NOMO-1 treated with DMSO at 0.1 percent for 48 hours (cell line): ENCODE results near the gene GGACT.
A peak's percentile ranks its signal among the peaks of the same experiment; 100 is the strongest.
"Not testable (repeated sequence)": the region's sequence is repeated elsewhere in the genome, so short reads cannot be mapped to it uniquely, and the experiment has no call there.

Experiments used
- DNase-seq: peaks from one replicate; lab custom pipeline; 2025; ENCODE audit not compliant: unreplicated experiment; lab: John Stamatoyannopoulos, UW

The GGACT gene

DNA sequence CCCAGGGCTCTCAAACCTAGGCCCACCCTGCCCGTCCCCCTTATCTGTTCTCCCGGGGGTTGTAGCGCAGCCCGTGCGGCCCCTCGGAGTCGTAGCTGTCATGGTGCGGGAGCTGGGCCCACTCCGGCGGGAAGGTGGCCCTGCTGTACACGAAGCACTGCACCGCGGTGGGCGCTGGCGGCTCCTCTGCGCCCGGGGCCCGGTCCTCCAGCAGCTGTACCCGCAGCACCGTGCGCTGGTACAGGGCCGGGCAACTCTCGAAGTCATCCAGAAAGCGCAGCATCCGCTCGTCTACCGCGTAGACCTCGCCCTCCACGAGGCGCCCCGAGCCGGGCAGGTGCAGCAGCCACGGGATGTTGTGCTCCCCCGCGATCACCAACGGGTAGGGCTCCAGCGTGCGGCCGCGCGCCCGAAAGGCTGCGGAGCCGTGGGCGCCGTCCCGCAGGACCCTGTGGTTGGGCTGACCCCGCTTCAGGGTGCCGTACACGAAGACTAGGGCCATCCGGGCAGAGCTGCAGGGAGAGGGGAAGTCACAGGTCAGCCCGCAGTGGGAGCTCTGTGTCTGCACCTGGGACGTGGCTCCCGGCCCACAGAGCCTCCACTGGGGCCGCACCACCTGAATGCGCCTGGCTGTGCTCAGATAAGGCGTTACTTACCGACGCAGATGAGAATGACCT, 56.4 kb downstream of the GGACT start:
- DNase-seq: no peak

- DNase-seq: no peak
Measured at GRCh38 chr13:100530671-100531213, 57.8 kb downstream of the GGACT start.

GRCh38 chr13:100529666-100530377, 58.8 kb downstream of the GGACT start:
- no peak for DNase-seq

DNA sequence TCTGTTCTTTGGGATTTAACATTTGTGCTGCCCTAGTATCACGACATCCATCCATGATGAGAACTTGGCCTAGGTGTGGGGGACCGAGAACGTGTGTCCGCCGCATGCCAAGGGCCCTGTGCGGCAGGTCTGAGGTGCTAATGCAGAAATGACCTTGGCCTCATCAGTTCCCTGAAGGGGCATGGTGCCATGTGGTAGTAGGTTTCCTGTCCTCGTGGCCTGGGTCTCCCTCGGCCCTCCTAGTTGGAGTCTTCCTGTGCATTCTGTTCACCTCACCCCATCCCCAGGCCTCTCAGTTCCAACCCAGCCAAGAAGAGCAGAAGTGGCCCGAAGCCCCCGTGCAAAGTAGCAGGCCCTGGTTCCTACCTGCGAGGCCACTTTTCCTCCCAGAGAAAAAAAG, 59.8 kb downstream of the GGACT start:
- no peak for DNase-seq

DNA sequence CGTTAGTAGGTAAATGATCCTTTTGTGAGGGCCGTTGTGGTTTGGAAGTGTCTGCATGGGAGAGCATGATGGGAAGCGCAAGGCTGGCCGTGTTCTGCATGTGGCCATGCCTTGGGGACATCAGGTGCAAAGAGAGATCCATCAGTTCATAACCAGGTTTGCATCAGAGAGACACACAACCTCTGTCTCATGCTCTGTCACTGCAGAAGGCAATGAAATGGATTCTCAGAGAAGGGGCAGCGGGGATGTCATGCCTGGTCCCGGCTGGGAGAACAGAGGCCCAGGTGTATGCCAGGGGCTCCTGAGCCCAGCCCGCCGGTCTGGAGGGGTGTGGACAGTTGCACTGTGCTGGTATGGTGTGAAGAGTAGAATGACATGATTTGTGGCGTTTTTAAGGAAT, 60.2 kb downstream of the GGACT start:
- DNase-seq: no peak

DNA sequence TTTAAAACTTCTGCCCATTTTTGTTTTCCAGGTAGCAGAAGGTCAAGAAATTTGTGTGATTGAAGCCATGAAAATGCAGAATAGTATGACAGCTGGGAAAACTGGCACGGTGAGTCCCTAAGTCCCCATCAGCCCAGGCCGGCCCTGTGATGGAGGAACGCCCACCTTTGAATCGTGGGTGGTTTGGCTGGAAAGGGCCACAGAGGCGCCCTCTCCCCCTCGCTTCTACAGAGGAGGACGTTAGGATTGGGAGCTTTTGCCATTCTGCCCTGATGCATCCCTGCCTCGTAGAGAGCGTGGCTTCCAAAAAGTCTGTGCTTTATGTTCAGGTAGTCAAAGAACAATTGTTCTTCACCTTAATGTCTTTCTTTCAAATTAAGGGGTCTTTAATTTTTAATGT, 60.9 kb downstream of the GGACT start:
- no peak for DNase-seq

DNA sequence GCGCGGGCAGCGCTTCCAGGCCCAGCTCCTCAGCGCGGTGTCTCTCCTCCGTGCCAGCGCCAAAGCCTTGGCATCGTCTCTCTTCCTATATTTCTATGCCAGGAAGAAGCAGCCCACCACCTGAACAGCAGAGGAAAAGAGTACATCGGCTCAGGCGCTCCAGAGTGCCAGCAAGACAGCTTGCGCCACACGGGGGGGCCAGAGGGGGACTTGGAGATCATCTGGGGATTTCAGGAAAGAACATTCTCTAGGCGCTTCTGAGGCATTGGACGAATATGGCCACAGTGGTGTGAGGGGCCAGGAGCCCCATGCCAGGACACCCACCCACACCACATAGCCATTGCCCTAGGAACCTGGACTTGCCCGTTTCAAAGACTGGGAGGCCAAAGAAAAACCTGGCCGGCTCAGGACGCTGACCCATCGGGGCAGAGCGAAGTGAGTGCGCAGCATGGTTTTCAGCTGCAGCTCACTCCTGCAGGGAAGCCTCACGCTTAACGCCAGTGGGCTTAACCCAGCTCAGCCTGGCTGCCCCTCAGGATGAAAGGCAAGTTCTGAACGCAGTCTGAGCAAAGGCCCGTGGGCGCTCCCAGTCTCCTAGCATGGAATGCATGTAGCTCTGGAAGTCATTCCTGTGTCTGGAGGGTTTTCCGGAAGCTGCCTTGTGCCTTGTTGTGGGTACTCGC, 62.1 kb downstream of the GGACT start:
- DNase-seq: no peak

DNA sequence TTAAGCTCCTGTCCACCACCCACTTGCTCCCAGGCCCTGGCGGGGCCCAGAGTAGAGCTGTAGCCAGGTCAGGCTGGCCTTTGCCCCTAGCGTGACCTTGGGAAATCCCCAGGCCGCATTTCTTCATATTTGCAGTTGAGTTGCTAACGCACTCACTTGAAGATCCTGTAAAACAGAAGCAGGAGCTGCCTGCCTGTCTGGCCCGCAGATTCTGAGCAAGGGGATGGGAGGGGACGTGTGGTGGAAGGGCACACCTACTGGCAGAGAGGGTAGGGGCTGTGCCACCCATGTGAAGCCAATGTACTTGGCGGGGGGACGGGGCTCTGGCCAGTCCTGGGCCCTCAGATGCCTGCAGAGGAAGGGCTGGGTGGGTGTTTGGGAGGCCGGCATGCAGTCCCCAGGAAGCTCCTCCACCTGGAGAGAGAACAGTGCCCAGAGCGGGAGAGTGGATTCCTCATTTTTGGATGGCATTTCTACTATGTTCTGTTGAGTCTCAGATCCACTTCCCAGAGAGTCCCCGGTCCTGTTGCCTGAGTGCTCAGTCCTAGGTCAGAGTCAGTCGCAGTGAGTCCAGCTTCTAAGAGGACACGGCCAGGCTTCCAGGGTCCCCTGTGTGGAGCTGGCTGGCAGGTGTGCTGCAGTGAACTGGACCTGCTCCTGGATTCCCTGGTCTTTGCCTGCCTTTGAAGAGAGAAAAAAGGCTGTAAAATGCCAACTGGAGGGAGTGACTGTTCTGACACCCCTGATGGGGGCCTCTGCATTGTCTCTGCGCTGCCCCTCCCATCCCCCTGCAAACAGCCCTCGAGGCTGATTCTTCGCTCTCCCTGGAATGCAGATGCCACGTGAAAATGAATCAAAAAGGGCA, 62.9 kb downstream of the GGACT start:
- DNase-seq: no peak

DNA sequence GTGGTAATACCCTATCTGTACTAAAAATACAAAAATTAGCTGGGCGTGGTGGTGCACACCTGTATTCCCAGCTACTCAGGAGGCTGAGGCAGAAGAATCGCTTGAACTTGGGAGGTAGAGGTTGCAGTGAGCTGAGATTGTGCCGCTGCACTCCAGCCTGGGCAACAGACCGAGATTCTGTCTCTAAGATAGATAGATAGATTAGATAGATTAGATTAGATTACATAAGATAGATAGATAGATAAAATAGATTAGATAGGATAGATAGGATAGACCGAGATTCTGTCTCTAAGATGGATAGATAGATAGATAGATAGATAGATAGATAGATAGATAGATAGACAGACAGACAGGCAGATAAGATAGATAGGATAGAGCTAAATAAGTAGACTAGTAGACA, 63.9 kb downstream of the GGACT start:
- not testable (repeated sequence) for DNase-seq

- DNase-seq: no peak
Measured at GRCh38 chr13:100523981-100524386, 64.6 kb downstream of the GGACT start.

- DNase-seq: no peak
Measured at GRCh38 chr13:100523411-100523810, 65.2 kb downstream of the GGACT start.

- no peak for DNase-seq
Measured at GRCh38 chr13:100522618-100523309, 65.8 kb downstream of the GGACT start.

- peak; percentile 18 for DNase-seq
Measured at GRCh38 chr13:100521851-100522617, 66.6 kb downstream of the GGACT start.

DNA sequence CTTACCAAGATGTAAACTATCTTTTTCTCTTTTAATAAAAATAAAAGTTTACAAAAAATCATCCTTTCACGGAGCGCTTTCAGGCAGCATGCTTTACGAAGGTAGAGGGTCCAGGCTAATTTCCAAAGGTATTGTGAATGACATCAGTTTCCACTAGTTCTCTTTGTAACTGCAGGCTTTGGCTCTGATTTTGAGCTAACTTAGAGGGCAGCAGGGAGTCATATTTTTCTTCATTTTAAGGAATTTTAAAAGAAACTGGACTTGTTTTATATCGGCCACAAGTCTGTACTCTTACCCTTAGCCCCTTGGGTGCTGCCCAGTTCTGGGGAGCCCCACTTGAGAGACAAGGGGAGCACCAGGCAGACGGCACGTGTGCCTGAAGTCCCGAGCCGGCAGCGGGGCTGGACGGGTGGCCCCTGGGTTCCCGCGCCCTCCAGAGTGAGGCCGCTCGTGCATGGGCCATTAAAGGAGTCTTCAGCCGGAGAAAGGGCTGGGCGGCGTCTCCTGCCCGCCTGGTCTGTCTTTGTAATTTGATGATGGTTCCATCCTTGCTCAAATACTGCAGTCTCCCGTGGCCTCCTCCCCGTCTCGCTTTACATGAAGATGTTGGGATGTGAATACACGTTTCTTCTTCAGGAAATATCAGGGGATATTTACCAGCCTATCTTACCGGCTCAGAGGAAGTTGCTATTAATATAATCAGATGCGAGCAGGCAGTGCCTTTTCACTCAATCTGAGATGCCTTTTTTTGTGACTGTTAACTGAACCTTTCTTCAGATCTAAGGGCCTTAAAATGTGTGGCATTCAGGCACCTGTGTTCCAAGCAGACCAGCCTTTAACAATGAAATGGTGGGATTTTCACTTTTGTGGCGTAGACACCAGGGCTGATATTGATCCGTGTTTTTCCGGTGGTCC, 67.4 kb downstream of the GGACT start:
- no peak for DNase-seq

DNA sequence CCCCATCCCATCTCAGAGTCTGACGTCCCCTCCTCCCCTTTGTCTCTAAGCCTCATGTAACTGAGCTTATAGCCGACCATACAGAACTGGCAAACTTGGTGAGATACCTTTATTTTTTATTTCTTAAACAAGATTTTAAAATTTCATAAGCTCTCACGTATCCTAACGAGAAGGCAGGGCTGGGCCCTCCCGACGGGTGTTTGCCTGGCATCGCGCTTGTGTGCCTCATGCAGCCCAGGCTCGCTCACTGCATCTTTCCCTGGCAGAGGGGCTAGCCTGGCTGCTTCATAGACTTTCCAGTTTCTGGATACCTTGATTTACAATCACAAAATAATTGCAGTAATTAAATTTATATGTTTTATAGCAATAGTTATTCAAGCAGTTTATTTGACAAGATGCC, 69.0 kb downstream of the GGACT start:
- no peak for DNase-seq

DNA sequence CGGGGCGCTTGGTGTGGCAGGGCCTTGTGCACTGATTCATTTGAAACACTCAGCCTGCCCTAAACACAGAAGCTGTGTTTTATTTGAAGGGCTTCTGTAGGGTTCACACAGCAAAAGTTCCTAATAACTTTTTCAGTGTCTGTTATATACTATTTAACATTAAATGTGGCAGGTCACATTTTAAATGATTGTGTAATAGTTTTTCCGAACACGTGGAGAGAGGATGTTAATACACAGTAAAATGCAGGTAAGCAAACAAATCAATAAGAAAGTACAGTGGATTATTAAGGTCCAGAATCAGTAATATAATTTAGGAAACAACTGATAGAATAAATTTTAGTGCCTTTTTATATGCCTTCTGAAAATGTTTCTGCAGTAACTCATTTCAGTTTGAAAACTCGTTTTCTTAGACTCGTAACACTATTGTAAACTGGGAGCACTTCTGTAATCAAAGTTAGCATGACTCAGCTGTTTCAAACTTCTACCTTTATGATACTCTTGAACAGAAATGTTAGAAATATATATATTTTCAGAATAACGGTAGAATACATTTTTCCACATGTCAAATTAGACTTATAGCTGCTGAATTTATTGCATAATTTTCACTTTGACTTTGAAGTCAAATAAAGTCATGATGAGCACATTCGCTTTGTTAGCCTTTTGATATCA, 70.1 kb downstream of the GGACT start:
- DNase-seq: no peak

DNA sequence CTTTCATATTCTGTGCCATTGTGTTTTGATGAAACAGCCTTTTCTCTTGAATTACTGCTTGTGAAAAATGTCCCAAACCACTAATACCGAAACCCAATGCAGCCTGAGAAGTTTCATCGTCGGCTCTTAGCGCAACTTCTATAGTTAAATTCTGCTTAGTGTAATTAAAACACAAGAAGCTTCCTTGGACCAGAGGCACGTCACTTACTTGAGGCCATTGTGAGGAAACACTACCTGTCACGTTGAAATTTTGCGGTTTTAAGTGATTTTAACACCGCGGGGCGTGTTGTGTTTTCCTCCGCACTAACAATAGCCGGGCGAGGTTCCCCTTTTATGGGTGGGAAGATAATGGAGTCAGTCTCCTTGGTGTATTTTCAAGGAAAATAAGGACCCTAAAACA, 70.9 kb downstream of the GGACT start:
- DNase-seq: peak; percentile 61

DNA sequence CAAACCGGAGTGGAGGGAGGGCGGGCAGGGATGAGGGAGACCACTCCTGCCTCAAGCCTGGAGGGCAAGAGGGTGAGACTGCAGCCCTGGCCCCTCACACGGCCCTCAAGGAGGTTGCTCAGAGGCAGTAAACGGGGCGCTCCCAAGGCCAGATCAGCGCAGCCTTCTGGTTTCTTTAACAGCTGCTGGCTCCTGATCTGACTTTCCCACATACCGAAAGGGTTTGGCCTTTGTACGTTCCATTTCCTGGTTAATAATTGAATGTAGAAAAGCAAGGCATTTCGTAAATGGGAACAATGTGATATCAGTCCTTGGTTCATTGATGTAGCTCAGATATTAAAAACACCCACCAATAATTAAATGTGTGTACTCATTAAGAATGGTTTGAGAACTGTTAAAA, 71.5 kb downstream of the GGACT start:
- no peak for DNase-seq
